H1 (cell line): ENCODE measurements around the gene INHA. TPM values are rescaled to one million over a fixed set of nuclear protein-coding genes. Genes with fewer than 3 reads are reported as not detected.

Experiments
- CTCF ChIA-PET: fragments of 300-600 bp; sonication (Branson Sonifier 250); formaldehyde crosslinking; loops from one replicate; lab custom pipeline; 2021; ENCODE audit not compliant: partially characterized antibody; lab: Charles Lee
- POLR2A ChIA-PET: fragments of 300-600 bp; sonication (Branson Sonifier 250); formaldehyde crosslinking; loops from one replicate; lab custom pipeline; 2021; ENCODE audit warnings: inconsistent platforms; ENCODE audit not compliant: partially characterized antibody; lab: Charles Lee
- DNase-seq, 2 experiments: peaks; one replicate each; pipeline versions ENCODE4 v3.0.0 to v3.0.0-alpha.2; 2010 to 2022; ENCODE audit warnings: low spot score in 2 of 2, low read depth in 1 of 2, mixed read lengths in 1 of 2
- FAIRE-seq: peaks from 2 replicates; lab custom pipeline; 2011; peaks lifted over from hg19 to GRCh38; lab: Jason Lieb, UNC
- H2AFZ ChIP-seq: 2 replicates; pipeline ENCODE4 v1.8.1; 2012; ENCODE audit warnings: low read length, inconsistent platforms
- H2AK5ac ChIP-seq: 2 replicates; pipeline ENCODE4 v1.6.1; 2013; ENCODE audit warnings: low read depth, low read length
- H2BK120ac ChIP-seq: replicated peaks from 2 replicates; pipeline ENCODE3; 2013; ENCODE audit warnings: low read depth, low read length, inconsistent platforms
- H2BK12ac ChIP-seq: 2 replicates; pipeline ENCODE4 v1.6.1; 2013; ENCODE audit warnings: low read depth, low read length
- H2BK15ac ChIP-seq: 2 replicates; pipeline ENCODE4 v1.6.1; 2013; ENCODE audit warnings: low read length
- H2BK20ac ChIP-seq: 2 replicates; pipeline ENCODE4 v1.6.1; 2013; ENCODE audit warnings: low read length
- H2BK5ac ChIP-seq: 2 replicates; pipeline ENCODE4 v1.6.1; 2013; ENCODE audit warnings: low read depth, low read length
- H3K14ac ChIP-seq: 2 replicates; pipeline ENCODE4 v1.6.1; 2013; ENCODE audit warnings: inconsistent platforms; ENCODE audit not compliant: insufficient read length
- H3K18ac ChIP-seq: 2 replicates; pipeline ENCODE4 v1.6.1; 2013; ENCODE audit warnings: low read length; ENCODE audit errors: extremely low read depth
- H3K23ac ChIP-seq: 2 replicates; pipeline ENCODE4 v1.6.1; 2013; ENCODE audit warnings: inconsistent platforms; ENCODE audit not compliant: insufficient read length
- H3K23me2 ChIP-seq: 2 replicates; pipeline ENCODE4 v1.6.1; 2013; ENCODE audit warnings: low read depth, low read length
- H3K27ac ChIP-seq: 2 replicates; pipeline ENCODE4 v1.6.1; 2011; ENCODE audit warnings: low read depth, low read length, inconsistent platforms
- H3K27me3 ChIP-seq, 4 experiments: replicated peaks in 1 of 4; 1 replicate in 1 of 4; 2 replicates in 3 of 4; pipeline versions ENCODE4 v1.6.1 to v1.8.1; 2011 to 2013; ENCODE audit warnings: low read length in 3 of 4, mild to moderate bottlenecking in 3 of 4, inconsistent platforms in 2 of 4, mixed read lengths in 2 of 4, moderate library complexity in 1 of 4; ENCODE audit not compliant: control insufficient read depth in 3 of 4, insufficient read depth in 3 of 4; ENCODE audit errors: extremely low read depth in 1 of 4
- H3K36me3 ChIP-seq, 4 experiments: 2 replicates each; pipeline versions ENCODE4 v1.6.1 to v1.8.1; 2011 to 2013; ENCODE audit warnings: mild to moderate bottlenecking in 4 of 4, low read length in 3 of 4, moderate library complexity in 2 of 4, control low read depth in 1 of 4, inconsistent platforms in 1 of 4; ENCODE audit not compliant: insufficient read depth in 4 of 4, control insufficient read depth in 2 of 4
- H3K4ac ChIP-seq: replicated peaks from 2 replicates; pipeline ENCODE3; 2013; ENCODE audit warnings: low read length, low read depth, mixed read lengths, inconsistent platforms; ENCODE audit not compliant: insufficient read length
- H3K4me1 ChIP-seq, 4 experiments: replicated peaks in 1 of 4; 1 replicate in 1 of 4; 2 replicates in 3 of 4; pipeline versions ENCODE4 v1.6.1 to v1.8.1; 2011 to 2013; ENCODE audit warnings: low read length in 3 of 4, inconsistent platforms in 2 of 4, mixed read lengths in 1 of 4; ENCODE audit not compliant: insufficient read depth in 4 of 4, control insufficient read depth in 3 of 4
- H3K4me2 ChIP-seq, 2 experiments: 2 replicates each; pipeline versions ENCODE4 v1.6.1 to v1.8.1; 2011 to 2013; ENCODE audit warnings: low read depth in 2 of 2, low read length in 2 of 2, control low read depth in 1 of 2, inconsistent platforms in 1 of 2, mild to moderate bottlenecking in 1 of 2; ENCODE audit not compliant: insufficient read depth in 1 of 2
- H3K4me3 ChIP-seq, 4 experiments: fragments of 200-600, 300-600 bp in 1 of 4; sonication (generic), shearing (Covaris generic), sonication (Bioruptor Twin) in 1 of 4; 2 replicates each; pipeline versions ENCODE4 v1.5.1 to v1.8.1; 2011 to 2016; ENCODE audit warnings: low read length in 4 of 4, low read depth in 3 of 4, control low read depth in 2 of 4, inconsistent platforms in 2 of 4, mild to moderate bottlenecking in 2 of 4, mixed read lengths in 1 of 4, moderate library complexity in 1 of 4; ENCODE audit not compliant: insufficient read depth in 2 of 4; ENCODE audit errors: extremely low read depth in 1 of 4
- H3K56ac ChIP-seq: replicated peaks from 2 replicates; pipeline ENCODE3; 2013; ENCODE audit warnings: low read depth, mild to moderate bottlenecking, mixed read lengths, low read length, inconsistent platforms; ENCODE audit not compliant: insufficient read length
- H3K79me1 ChIP-seq: 2 replicates; pipeline ENCODE4 v1.6.1; 2013; ENCODE audit warnings: low read depth, low read length, control low read depth
- H3K79me2 ChIP-seq, 2 experiments: 2 replicates each; pipeline versions ENCODE4 v1.6.1 to v1.8.1; 2012 to 2013; ENCODE audit warnings: low read length in 2 of 2, mild to moderate bottlenecking in 2 of 2, inconsistent platforms in 1 of 2; ENCODE audit not compliant: insufficient read depth in 2 of 2, control insufficient read depth in 1 of 2
- H3K9ac ChIP-seq, 4 experiments: replicated peaks in 1 of 4; 1 replicate in 1 of 4; 2 replicates in 3 of 4; pipeline versions ENCODE4 v1.6.1 to v1.8.1; 2011 to 2013; ENCODE audit warnings: low read depth in 3 of 4, low read length in 3 of 4, control low read depth in 2 of 4, mild to moderate bottlenecking in 2 of 4, moderate library complexity in 2 of 4, inconsistent platforms in 1 of 4; ENCODE audit errors: extremely low read depth in 1 of 4
- H3K9me3 ChIP-seq, 2 experiments: 2 replicates each; pipeline versions ENCODE4 v1.6.1 to v1.8.1; 2012 to 2013; ENCODE audit warnings: mild to moderate bottlenecking in 2 of 2, moderate library complexity in 2 of 2, control low read depth in 1 of 2, inconsistent platforms in 1 of 2, low read depth in 1 of 2, low read length in 1 of 2, mixed read lengths in 1 of 2; ENCODE audit not compliant: insufficient read depth in 2 of 2
- H4K20me1 ChIP-seq, 2 experiments: replicated peaks in 1 of 2; 2 replicates each; pipeline versions ENCODE3 to v1.8.1; 2011 to 2013; ENCODE audit warnings: inconsistent platforms in 2 of 2, low read length in 2 of 2, mild to moderate bottlenecking in 1 of 2; ENCODE audit not compliant: insufficient read depth in 2 of 2, control insufficient read depth in 1 of 2
- H4K5ac ChIP-seq: 2 replicates; pipeline ENCODE4 v1.6.1; 2013; ENCODE audit warnings: low read length, low read depth, mixed read lengths, inconsistent platforms; ENCODE audit not compliant: insufficient read length
- H4K8ac ChIP-seq: 2 replicates; pipeline ENCODE4 v1.8.0; 2013; ENCODE audit warnings: mild to moderate bottlenecking, moderate library complexity, low read length, inconsistent platforms; ENCODE audit not compliant: insufficient read depth; ENCODE audit errors: extremely low read depth
- H4K91ac ChIP-seq: replicated peaks from 2 replicates; pipeline ENCODE3; 2013; ENCODE audit warnings: low read length, mixed read lengths, inconsistent platforms; ENCODE audit not compliant: insufficient read length
- CEBPB ChIP-seq: IDR thresholded peaks from 2 replicates; pipeline ENCODE4 v1.6.1; 2012; ENCODE audit warnings: low read depth, low read length
- CREB1 ChIP-seq: IDR thresholded peaks from 2 replicates; pipeline ENCODE4 v1.6.1; 2012; ENCODE audit warnings: inconsistent platforms
- HDAC6 ChIP-seq: IDR thresholded peaks from one replicate; pipeline ENCODE4 v1.7.1; 2012; ENCODE audit warnings: low read depth, mild to moderate bottlenecking, inconsistent platforms, low read length, moderate library complexity
- KDM1A ChIP-seq: fragments of 200-600, 300-600 bp; sonication (generic); IDR thresholded peaks from 2 replicates; pipeline ENCODE4 v1.7.1; 2016; ENCODE audit warnings: mild to moderate bottlenecking, low read length, borderline replicate concordance
- KDM4A ChIP-seq: IDR thresholded peaks from one replicate; pipeline ENCODE4 v1.7.1; 2012; ENCODE audit warnings: low read depth, mild to moderate bottlenecking, moderate library complexity, low read length, inconsistent platforms; ENCODE audit not compliant: severe bottlenecking
- PHF8 ChIP-seq: fragments of 200-600 bp; sonication (generic); conservative IDR thresholded peaks from 2 replicates; pipeline ENCODE4 v1.7.1; 2012; ENCODE audit warnings: low read depth, mild to moderate bottlenecking, inconsistent platforms, low read length, moderate library complexity
- POLR2A ChIP-seq, 2 experiments: IDR thresholded peaks; 1 replicate in 1 of 2; 2 replicates in 1 of 2; pipeline ENCODE4 v1.6.1; 2011; ENCODE audit warnings: low read depth in 2 of 2, low read length in 2 of 2, mild to moderate bottlenecking in 2 of 2; ENCODE audit errors: control extremely low read depth in 1 of 2
- POLR2AphosphoS5 ChIP-seq: IDR thresholded peaks from 2 replicates; pipeline ENCODE4 v1.6.1; 2011; ENCODE audit warnings: low read depth, low read length
- SIRT6 ChIP-seq: IDR thresholded peaks from one replicate; pipeline ENCODE4 v1.7.1; 2012; ENCODE audit warnings: low read length, inconsistent platforms
- SIX5 ChIP-seq: IDR thresholded peaks from 2 replicates; pipeline ENCODE4 v1.6.1; 2011; ENCODE audit warnings: mild to moderate bottlenecking, low read depth, low read length
- SRF ChIP-seq: IDR thresholded peaks from 2 replicates; pipeline ENCODE4 v1.6.1; 2011; ENCODE audit warnings: mild to moderate bottlenecking, low read depth, low read length, moderate library complexity
- SUZ12 ChIP-seq: fragments of 200-600 bp; sonication (generic); IDR thresholded peaks from 2 replicates; pipeline ENCODE4 v1.6.1; 2012; ENCODE audit warnings: mild to moderate bottlenecking, inconsistent platforms, low read length, moderate library complexity, mixed read lengths
- TAF1 ChIP-seq: IDR thresholded peaks from 2 replicates; pipeline ENCODE4 v1.6.1; 2011; ENCODE audit warnings: mild to moderate bottlenecking, low read depth, low read length
- TBP ChIP-seq: IDR thresholded peaks from 2 replicates; pipeline ENCODE4 v1.6.1; 2011; ENCODE audit warnings: low read depth, low read length, improper control_type of control experiment
- ZNF274 ChIP-seq: IDR thresholded peaks from 2 replicates; pipeline ENCODE4 v1.7.0; 2012; ENCODE audit warnings: low read length, borderline replicate concordance; ENCODE audit errors: extremely low read depth
- WGBS, 2 experiments: shearing (Covaris generic) in 1 of 2; methylation state at CpG; one replicate each; pipeline versions ENCODE4 v1.1.6 to v1.1.7; 2013 to 2015; ENCODE audit warnings: low lambda C conversion rate in 2 of 2, mixed read lengths in 2 of 2, inconsistent platforms in 1 of 2, low coverage in 1 of 2, missing lambda C conversion rate in 1 of 2; ENCODE audit not compliant: insufficient replicate concordance in 2 of 2, insufficient coverage in 1 of 2, insufficient read length in 1 of 2; ENCODE audit errors: extremely low coverage in 1 of 2, missing lambda C conversion rate in 1 of 2; 5-methylcytosine and 5-hydroxymethylcytosine counted together
- polyA plus RNA-seq, 7 experiments: library from polyadenylated mRNA; depleted of rRNA in 3 of 7; stranded (reverse) in 5 of 7; unstranded in 2 of 7; fragments of >200 nt in 5 of 7; fragments of 200-250 nt in 2 of 7; gene quantifications; 1 replicate in 5 of 7; 2 replicates in 1 of 7; 4 replicates in 1 of 7; pipeline versions ENCODE4 v1.2.1 to v1.2.3, GENCODE V29; 2011 to 2013; ENCODE audit warnings: missing spikeins in 2 of 7, mixed read lengths in 2 of 7
- total RNA-seq: library from RNA; stranded (reverse); fragmentation: NEBNext Ultra II Directional; extraction: Animal tissue kit (Norgen Biotek cat#: 25700); gene quantifications from 2 replicates; pipeline ENCODE4 v1.2.1, GENCODE V29; 2021
- TF ChIP-seq, protein P1 (sequence below): IDR thresholded peaks from 2 replicates; pipeline ENCODE4 v1.6.1; 2012; ENCODE audit warnings: inconsistent platforms

INHA gene
- total and polyA plus RNA-seq, 2 of the 8 experiments (the other 6 are each of a cell fraction or from before 2014, with no cell fraction given), result 0.65 to 2.7 TPM

DNA sequence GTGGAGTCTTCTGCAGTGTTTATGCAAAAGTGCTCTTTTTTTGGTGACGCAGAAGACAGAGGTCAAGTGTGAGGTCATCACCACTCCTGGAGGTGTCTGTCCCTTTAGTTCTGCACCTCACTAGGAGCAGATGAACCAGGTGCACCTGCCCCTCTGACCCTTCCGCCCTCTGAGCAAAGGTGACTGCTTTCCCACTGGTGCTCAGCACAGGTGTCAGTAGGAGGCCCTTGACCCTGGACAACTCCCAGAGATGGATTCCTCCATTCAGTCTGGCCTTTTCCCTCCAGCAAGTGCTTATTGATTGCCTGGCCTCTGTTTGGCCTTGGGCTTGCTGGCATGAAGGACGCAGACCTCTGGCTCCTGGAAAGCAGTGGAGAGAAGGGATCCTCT, 46.6 kb downstream of the INHA start:
- CTCF ChIA-PET, result interaction anchor here (0.6 to 18.7 kb wide), 23 partner anchors 8 to 458 kb away, joined by 3 to 356 read pairs (median 4); partner anchors contain the start of genes ASIC4, CHPF, NHEJ1 and SLC4A3
- H3K4me1 ChIP-seq, result no peaks in the 10 kb centered on the region
- peaks cover 0 to 6% (median 0%) of the 10 kb centered on the region in 4 experiments; a peak in 3 of 8 replicates for H3K36me3 ChIP-seq
- H3K4ac ChIP-seq, result no peak overlapping the region
- no peaks in the 10 kb centered on the region for H3K79me1 ChIP-seq
- no peak overlapping the region for H4K91ac ChIP-seq
- H2BK120ac ChIP-seq, result no peak overlapping the region
- H2BK5ac ChIP-seq, result no peak overlapping the region
- no peaks in the 10 kb centered on the region for H3K27me3 ChIP-seq
- H4K8ac ChIP-seq, result peak overlapping the region; percentile 29; the same call in 1 of the 2 replicates
- WGBS, 2 experiments, result 87% methylated on average over 3 of the region's 3 CpGs; no CpG with 5 or more reads in 1 of the 2 experiments
- no peak overlapping the region for H3K18ac ChIP-seq
- H3K4me2 ChIP-seq, result no peak overlapping the region
- DNase-seq (no peak), FAIRE-seq (no peak)
- POLR2A ChIA-PET, result no interaction called here
- no peak overlapping the region; the same call in 1 of the 2 replicates for H2BK12ac ChIP-seq
- H3K27ac ChIP-seq, result no peak overlapping the region
- H3K56ac ChIP-seq, result no peak overlapping the region
- no peak overlapping the region for H4K5ac ChIP-seq
- H3K9ac ChIP-seq, result no peak overlapping the region
- H2BK20ac ChIP-seq, result no peak overlapping the region
- H2AK5ac ChIP-seq, result 0 out of 2 replicates have a peak overlapping the region, but pooled peaks have one; percentile 42
- no peaks in the 10 kb centered on the region for H3K9me3 ChIP-seq
- no peaks in the 10 kb centered on the region for H3K23me2 ChIP-seq
- H4K20me1 ChIP-seq, result no peaks in the 10 kb centered on the region
- H3K79me2 ChIP-seq, result no peaks in the 10 kb centered on the region
- H2BK15ac ChIP-seq, result no peak overlapping the region
- no peak overlapping the region for H2AFZ ChIP-seq
- H3K4me3 ChIP-seq, result no peak overlapping the region
- no peak overlapping the region for H3K14ac ChIP-seq
- no peak overlapping the region for H3K23ac ChIP-seq
- TF ChIP-seq SIX5 (no peak), POLR2A (IDR thresholded peaks at IDR 0.05; ENCODE audit: control extremely low read depth in 1 of 2, low read depth in 2 of 2, low read length in 2 of 2) (no peak), ZNF274 (no peak), HDAC6 (no peak), CREB1 (no peak), KDM1A (no peak), TAF1 (no peak), CEBPB (no peak), SUZ12 (no peak), POLR2AphosphoS5 (no peak), TBP (no peak), PHF8 (no peak), SRF (no peak), KDM4A (no peak), SIRT6 (no peak)
- TF ChIP-seq, protein P1, sequence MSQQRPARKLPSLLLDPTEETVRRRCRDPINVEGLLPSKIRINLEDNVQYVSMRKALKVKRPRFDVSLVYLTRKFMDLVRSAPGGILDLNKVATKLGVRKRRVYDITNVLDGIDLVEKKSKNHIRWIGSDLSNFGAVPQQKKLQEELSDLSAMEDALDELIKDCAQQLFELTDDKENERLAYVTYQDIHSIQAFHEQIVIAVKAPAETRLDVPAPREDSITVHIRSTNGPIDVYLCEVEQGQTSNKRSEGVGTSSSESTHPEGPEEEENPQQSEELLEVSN, result no peak
